ENCODE data around the gene DRAM2. TPM values are rescaled to one million over a fixed set of nuclear protein-coding genes. Genes with fewer than 3 reads are reported as not detected.

Gene DRAM2
- total and polyA plus RNA-seq, 2 experiments from 2014 or later = 67.1 to 67.6 TPM

DNA sequence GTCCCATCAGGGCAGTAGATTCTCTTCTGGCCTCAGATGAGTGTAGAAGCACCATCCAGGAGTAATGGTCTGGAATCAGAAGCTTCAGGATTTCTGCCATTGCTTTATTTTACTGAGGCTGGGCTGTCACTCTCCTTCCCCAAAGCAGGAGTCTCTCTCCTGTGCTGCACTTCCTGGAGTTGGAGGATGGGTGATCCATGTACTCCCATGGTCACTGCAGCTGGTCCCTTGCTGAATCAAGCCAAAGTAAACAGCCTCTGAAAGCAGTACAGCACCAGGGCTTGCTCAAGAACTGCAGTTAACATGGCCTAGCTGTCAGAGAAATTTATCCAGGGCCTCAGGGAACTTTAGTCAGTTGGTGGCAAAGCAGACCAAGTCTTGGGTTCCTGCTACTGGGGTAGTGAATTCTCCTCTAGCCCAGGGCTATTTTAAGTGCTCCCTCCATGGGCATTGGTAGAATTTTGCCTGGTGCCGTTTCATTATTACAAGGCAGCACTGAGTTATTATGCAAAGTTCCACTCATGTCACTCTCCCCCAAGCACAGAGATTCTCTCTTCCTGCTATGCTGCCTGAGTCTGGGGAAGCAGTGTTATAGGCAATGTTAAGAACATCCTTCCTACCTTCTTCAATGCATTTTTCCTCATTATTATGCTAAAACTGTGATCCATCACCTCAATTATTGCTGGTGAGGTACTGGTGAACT lies 29.5 kb downstream of the DRAM2 start:
- no peaks in the 10 kb centered on the region for H3K79me2 ChIP-seq
- no peak overlapping the region for H3K27ac ChIP-seq
- no peaks in the 10 kb centered on the region for H4K20me1 ChIP-seq (ENCODE audit: insufficient read depth, poor library complexity, severe bottlenecking)
- H3K9me2 ChIP-seq (replicated peaks; ENCODE audit: insufficient read depth) = no peaks in the 10 kb centered on the region
- TF ChIP-seq, protein P1, sequence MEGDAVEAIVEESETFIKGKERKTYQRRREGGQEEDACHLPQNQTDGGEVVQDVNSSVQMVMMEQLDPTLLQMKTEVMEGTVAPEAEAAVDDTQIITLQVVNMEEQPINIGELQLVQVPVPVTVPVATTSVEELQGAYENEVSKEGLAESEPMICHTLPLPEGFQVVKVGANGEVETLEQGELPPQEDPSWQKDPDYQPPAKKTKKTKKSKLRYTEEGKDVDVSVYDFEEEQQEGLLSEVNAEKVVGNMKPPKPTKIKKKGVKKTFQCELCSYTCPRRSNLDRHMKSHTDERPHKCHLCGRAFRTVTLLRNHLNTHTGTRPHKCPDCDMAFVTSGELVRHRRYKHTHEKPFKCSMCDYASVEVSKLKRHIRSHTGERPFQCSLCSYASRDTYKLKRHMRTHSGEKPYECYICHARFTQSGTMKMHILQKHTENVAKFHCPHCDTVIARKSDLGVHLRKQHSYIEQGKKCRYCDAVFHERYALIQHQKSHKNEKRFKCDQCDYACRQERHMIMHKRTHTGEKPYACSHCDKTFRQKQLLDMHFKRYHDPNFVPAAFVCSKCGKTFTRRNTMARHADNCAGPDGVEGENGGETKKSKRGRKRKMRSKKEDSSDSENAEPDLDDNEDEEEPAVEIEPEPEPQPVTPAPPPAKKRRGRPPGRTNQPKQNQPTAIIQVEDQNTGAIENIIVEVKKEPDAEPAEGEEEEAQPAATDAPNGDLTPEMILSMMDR (IDR thresholded peaks at IDR 0.05; ENCODE audit: poor library complexity) = no peak
- TF ChIP-seq EZH2 (IDR thresholded peaks at IDR 0.05; ENCODE audit: borderline replicate concordance) (no peak), EZH2phosphoT487 (IDR thresholded peaks at IDR 0.05; ENCODE audit: low read depth, severe bottlenecking, unreplicated experiment) (no peak)
- WGBS (ENCODE audit: low lambda C conversion rate, missing lambda C conversion rate) = 91% methylated on average over 1 of the region's 1 CpG
- H3K36me3 ChIP-seq (replicated peaks; ENCODE audit: insufficient read depth, low read depth) = no peaks in the 10 kb centered on the region
- DNase-seq (ENCODE audit: low spot score) = no peak
- no peak overlapping the region for H3K4me2 ChIP-seq
- no peaks in the 10 kb centered on the region for H3K9me3 ChIP-seq (ENCODE audit: low read depth)
- no peak overlapping the region for H2AFZ ChIP-seq
- no peaks in the 10 kb centered on the region for H3K27me3 ChIP-seq
- no peaks in the 10 kb centered on the region for H3K4me1 ChIP-seq (ENCODE audit: insufficient read depth)
- no peak overlapping the region for H3K4me3 ChIP-seq

DNA sequence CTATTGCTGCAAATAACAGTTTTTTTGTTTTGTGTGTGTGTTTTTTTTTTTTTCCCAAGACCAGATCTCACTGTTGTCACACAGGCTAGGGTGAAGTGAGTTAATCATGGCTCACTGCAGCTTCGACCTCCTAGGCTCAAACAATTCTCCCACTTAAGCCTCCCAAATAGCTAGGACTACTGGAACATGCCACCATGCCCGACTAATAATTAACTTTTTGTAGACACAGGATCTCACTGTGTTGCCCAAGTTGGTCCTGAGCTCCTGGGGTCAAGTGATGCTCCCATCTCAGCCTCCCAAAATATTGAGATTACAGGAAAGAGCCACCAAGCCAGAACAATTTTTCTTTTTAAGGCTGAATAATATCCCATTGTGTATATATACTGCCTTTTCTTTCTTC lies 34.9 kb downstream of the DRAM2 start:
- H3K9me2 ChIP-seq (replicated peaks; ENCODE audit: insufficient read depth) = no peaks in the 10 kb centered on the region
- no peaks in the 10 kb centered on the region for H3K4me1 ChIP-seq (ENCODE audit: insufficient read depth)
- no peak overlapping the region for H3K27ac ChIP-seq
- no peak overlapping the region for H3K4me3 ChIP-seq
- no peaks in the 10 kb centered on the region for H3K79me2 ChIP-seq
- no peak for DNase-seq (ENCODE audit: low spot score)
- H3K36me3 ChIP-seq (replicated peaks; ENCODE audit: insufficient read depth, low read depth) = no peaks in the 10 kb centered on the region
- H3K4me2 ChIP-seq = no peak overlapping the region
- H3K9me3 ChIP-seq (ENCODE audit: low read depth) = no peaks in the 10 kb centered on the region
- H2AFZ ChIP-seq = no peak overlapping the region
- no peaks in the 10 kb centered on the region for H3K27me3 ChIP-seq
- H4K20me1 ChIP-seq (ENCODE audit: insufficient read depth, poor library complexity, severe bottlenecking) = no peaks in the 10 kb centered on the region
- no peak for TF ChIP-seq EZH2phosphoT487 (IDR thresholded peaks at IDR 0.05; ENCODE audit: low read depth, severe bottlenecking, unreplicated experiment)
- no peak for TF ChIP-seq EZH2 (IDR thresholded peaks at IDR 0.05; ENCODE audit: borderline replicate concordance)
- TF ChIP-seq, protein P1 (IDR thresholded peaks at IDR 0.05; ENCODE audit: poor library complexity) = no peak
- WGBS (ENCODE audit: low lambda C conversion rate, missing lambda C conversion rate) = 98% methylated on average over 2 of the region's 2 CpGs

DNA sequence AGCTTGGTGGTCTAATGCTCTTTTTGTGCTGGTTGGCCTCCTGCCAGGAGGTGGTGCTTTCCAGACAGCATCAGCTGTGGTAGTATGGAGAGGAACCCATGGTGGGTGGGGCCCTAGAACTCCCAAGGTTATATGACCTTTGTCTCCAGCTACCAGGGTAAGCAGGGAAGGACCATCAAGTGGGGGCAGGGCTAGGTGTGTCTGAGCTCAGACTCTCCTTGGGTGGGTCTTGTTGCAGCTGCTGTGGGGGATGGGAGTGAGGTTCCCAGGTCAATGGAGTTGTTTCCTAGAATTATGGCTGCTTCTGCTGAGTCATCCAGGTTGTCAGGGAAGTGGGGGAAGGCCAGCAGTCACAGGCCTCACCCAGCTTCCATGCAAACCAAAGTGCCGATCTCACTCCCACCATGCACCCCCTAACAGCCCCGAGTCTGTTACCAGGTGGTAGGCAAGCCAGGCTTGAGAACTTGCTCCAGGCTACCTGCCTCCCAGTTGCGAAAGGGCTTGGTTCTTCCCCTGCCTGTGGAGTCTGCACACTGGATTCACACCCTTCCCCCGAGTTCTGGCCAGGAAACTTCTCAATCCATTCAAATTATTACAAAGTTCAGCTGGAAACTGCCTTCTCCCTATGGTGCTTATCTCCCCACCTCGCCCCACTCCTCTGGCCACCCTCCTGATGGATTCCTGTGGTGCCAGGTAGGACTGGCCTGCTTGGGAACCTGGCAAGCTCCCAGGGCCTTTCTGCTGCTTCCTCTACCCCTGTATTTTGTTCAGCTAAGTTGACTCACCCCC lies 37.8 kb downstream of the DRAM2 start:
- no peak for DNase-seq (ENCODE audit: low spot score)
- Histone ChIP-seq H4K20me1 (ENCODE audit: insufficient read depth, poor library complexity, severe bottlenecking) (no peaks in the 10 kb centered on the region), H3K27me3 (no peaks in the 10 kb centered on the region), H3K79me2 (no peaks in the 10 kb centered on the region), H2AFZ (no peak overlapping the region), H3K9me2 (replicated peaks; ENCODE audit: insufficient read depth) (no peaks in the 10 kb centered on the region), H3K27ac (no peak overlapping the region), H3K9me3 (ENCODE audit: low read depth) (peaks cover 2% of the 10 kb centered on the region), H3K36me3 (replicated peaks; ENCODE audit: insufficient read depth, low read depth) (no peaks in the 10 kb centered on the region), H3K4me3 (no peak overlapping the region), H3K4me2 (no peak overlapping the region), H3K4me1 (ENCODE audit: insufficient read depth) (no peaks in the 10 kb centered on the region)
- TF ChIP-seq EZH2 (IDR thresholded peaks at IDR 0.05; ENCODE audit: borderline replicate concordance) = no peak
- TF ChIP-seq, protein P1 (IDR thresholded peaks at IDR 0.05; ENCODE audit: poor library complexity) = no peak
- TF ChIP-seq EZH2phosphoT487 (IDR thresholded peaks at IDR 0.05; ENCODE audit: low read depth, severe bottlenecking, unreplicated experiment) = no peak
- WGBS (ENCODE audit: low lambda C conversion rate, missing lambda C conversion rate) = 98% methylated on average over 5 of the region's 5 CpGs
